ENCODE data around the gene TWF2. TPM values are rescaled to one million over a fixed set of nuclear protein-coding genes. Genes with fewer than 3 reads are reported as not detected.

TWF2 gene
- total and polyA plus RNA-seq, 9 of the 15 experiments (the other 6 are each of a cell fraction or from before 2014, with no cell fraction given): 0.11 to 61.9 (median 29.7) TPM

GRCh38 chr3:52238761-52239701, at the start of gene TWF2 (continued):
- TF ChIP-seq ZNF609 (CRISPR knock-in tag; IDR thresholded peaks at IDR 0.05; ENCODE audit: borderline replicate concordance): no peak
- no peak for TF ChIP-seq NCOA4 (IDR thresholded peaks at IDR 0.05; ENCODE audit: partially characterized antibody)
- TF ChIP-seq SUPT5H (IDR thresholded peaks at IDR 0.05): peak; percentile 72
- no peak for TF ChIP-seq HLTF (IDR thresholded peaks at IDR 0.05)
- TF ChIP-seq PHF8 (IDR thresholded peaks at IDR 0.05; ENCODE audit: borderline replicate concordance, low read length): peak; percentile 71; the same call in 1 of the 2 replicates
- TF ChIP-seq THRB (CRISPR knock-in tag; conservative IDR thresholded peaks at IDR 0.05): no peak
- peak; percentile 65; the same call in 1 of the 2 replicates for TF ChIP-seq RB1 (IDR thresholded peaks at IDR 0.05; ENCODE audit: low read depth)
- TF ChIP-seq ZBTB49 (CRISPR knock-in tag; IDR thresholded peaks at IDR 0.05; ENCODE audit: borderline replicate concordance): no peak
- peak; percentile 91 for TF ChIP-seq SAFB (IDR thresholded peaks at IDR 0.05; ENCODE audit: borderline replicate concordance, low read depth, low read length)
- TF ChIP-seq ZNF143 (CRISPR knock-in tag; IDR thresholded peaks at IDR 0.05): no peak
- no peak for TF ChIP-seq ZNF561 (CRISPR knock-in tag; conservative IDR thresholded peaks at IDR 0.05)
- TF ChIP-seq ZBTB17 (CRISPR knock-in tag; IDR thresholded peaks at IDR 0.05): peak; percentile 35; the same call in 1 of the 2 replicates
- TF ChIP-seq, protein P1, sequence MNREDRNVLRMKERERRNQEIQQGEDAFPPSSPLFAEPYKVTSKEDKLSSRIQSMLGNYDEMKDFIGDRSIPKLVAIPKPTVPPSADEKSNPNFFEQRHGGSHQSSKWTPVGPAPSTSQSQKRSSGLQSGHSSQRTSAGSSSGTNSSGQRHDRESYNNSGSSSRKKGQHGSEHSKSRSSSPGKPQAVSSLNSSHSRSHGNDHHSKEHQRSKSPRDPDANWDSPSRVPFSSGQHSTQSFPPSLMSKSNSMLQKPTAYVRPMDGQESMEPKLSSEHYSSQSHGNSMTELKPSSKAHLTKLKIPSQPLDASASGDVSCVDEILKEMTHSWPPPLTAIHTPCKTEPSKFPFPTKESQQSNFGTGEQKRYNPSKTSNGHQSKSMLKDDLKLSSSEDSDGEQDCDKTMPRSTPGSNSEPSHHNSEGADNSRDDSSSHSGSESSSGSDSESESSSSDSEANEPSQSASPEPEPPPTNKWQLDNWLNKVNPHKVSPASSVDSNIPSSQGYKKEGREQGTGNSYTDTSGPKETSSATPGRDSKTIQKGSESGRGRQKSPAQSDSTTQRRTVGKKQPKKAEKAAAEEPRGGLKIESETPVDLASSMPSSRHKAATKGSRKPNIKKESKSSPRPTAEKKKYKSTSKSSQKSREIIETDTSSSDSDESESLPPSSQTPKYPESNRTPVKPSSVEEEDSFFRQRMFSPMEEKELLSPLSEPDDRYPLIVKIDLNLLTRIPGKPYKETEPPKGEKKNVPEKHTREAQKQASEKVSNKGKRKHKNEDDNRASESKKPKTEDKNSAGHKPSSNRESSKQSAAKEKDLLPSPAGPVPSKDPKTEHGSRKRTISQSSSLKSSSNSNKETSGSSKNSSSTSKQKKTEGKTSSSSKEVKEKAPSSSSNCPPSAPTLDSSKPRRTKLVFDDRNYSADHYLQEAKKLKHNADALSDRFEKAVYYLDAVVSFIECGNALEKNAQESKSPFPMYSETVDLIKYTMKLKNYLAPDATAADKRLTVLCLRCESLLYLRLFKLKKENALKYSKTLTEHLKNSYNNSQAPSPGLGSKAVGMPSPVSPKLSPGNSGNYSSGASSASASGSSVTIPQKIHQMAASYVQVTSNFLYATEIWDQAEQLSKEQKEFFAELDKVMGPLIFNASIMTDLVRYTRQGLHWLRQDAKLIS (CRISPR knock-in tag; IDR thresholded peaks at IDR 0.05): peak; percentile 52; the same call in 1 of the 2 replicates
- no peak for TF ChIP-seq ZNF766 (CRISPR knock-in tag; conservative IDR thresholded peaks at IDR 0.05)

Data from K562 (cell line).